ENCODE data around the gene RBP3. TPM values are rescaled to one million over a fixed set of nuclear protein-coding genes. Genes with fewer than 3 reads are reported as not detected.

RBP3 gene
- total RNA-seq, 1 experiment from 2014 or later: not detected

DNA sequence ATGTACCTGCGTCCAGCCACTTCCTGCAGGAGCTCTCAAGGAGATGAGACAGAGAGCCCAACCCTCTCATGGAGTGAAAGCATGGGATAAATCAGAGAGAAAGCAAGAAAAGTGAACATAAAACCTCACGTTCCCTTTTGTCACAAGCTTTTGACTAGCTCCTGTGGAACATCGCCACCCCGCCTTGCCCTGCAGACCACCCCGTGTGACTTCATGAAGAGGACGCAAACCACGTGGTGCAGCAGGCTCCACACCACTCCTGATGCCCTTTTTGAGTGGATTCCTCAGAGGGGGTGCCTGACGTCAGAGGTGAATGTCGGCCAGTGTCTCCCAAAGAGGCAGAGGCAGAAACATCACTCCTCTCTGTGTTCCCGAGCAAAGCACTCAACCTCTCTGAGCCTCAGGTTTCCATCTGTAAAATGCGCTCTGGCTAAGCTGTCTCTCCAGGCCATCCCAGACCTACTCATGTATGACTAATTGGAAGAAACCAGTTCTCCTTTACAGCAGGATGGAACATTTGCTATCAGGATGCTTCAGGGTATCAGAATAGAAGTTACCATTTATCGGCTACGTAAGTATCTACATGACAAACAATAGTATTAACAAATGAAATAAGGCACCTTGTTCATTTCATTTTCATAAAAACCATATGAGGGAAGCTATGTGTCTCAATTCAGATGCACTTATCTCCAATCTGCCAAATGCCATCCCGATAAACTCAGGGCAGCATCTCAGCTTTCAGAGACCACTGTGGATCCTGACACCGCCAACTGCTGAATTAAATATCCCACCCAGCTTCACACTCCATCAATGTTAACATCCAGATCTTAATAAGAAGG lies 30.7 kb downstream of the RBP3 start:
- no TSS peak for BruUV-seq (replicated peaks)
- no peak for ATAC-seq
- H2AFZ ChIP-seq (ENCODE audit: low read depth, low read length, poor library complexity, severe bottlenecking): no peak overlapping the region
- intact Hi-C loops (cut with micrococcal nuclease): no loop called here
- H3K9me3 ChIP-seq (ENCODE audit: control insufficient read depth in 1 of 2, insufficient read depth in 1 of 2, low read depth in 1 of 2, low read length in 2 of 2): no peaks in the 10 kb centered on the region
- no peaks in the 10 kb centered on the region for H3K79me2 ChIP-seq (ENCODE audit: insufficient read depth, low read length)
- RAD21 ChIA-PET (ENCODE audit: low non-redundant PET in 1 of 2, low total read pairs in 2 of 2, uncharacterized antibody in 2 of 2, unreplicated experiment in 2 of 2): no interaction called here
- H3K9me2 ChIP-seq (ENCODE audit: insufficient read depth): no peaks in the 10 kb centered on the region
- POLR2A ChIA-PET: no interaction called here
- H3K27me3 ChIP-seq (ENCODE audit: insufficient read depth, low read length): no peaks in the 10 kb centered on the region
- H3K36me3 ChIP-seq (ENCODE audit: control insufficient read depth in 1 of 2, insufficient read depth in 2 of 2, low read length in 2 of 2): no peaks in the 10 kb centered on the region
- no peaks in the 10 kb centered on the region for H4K20me1 ChIP-seq (ENCODE audit: insufficient read depth)
- TF ChIP-seq SP1 (IDR thresholded peaks at IDR 0.05; ENCODE audit: low read depth) (no peak), POLR2A (IDR thresholded peaks at IDR 0.05; ENCODE audit: borderline replicate concordance, extremely low read depth, insufficient read depth, insufficient read length) (no peak), ELF1 (IDR thresholded peaks at IDR 0.05; ENCODE audit: borderline replicate concordance, low read depth) (no peak), JUND (IDR thresholded peaks at IDR 0.05) (no peak), TCF7L2 (IDR thresholded peaks at IDR 0.05; ENCODE audit: borderline replicate concordance, extremely low read depth, insufficient read depth, insufficient read length) (no peak), SIN3A (IDR thresholded peaks at IDR 0.05; ENCODE audit: low read depth) (no peak), POLR2AphosphoS5 (IDR thresholded peaks at IDR 0.05; ENCODE audit: low read depth, low read length) (no peak), ZNF274 (IDR thresholded peaks at IDR 0.05; ENCODE audit: low read depth, low read length) (no peak), EGR1 (IDR thresholded peaks at IDR 0.05; ENCODE audit: low read depth) (no peak), RAD21 (IDR thresholded peaks at IDR 0.05; ENCODE audit: low read depth) (no peak), CEBPB (IDR thresholded peaks at IDR 0.05; ENCODE audit: low read depth) (no peak)
- TF ChIP-seq, protein P1, sequence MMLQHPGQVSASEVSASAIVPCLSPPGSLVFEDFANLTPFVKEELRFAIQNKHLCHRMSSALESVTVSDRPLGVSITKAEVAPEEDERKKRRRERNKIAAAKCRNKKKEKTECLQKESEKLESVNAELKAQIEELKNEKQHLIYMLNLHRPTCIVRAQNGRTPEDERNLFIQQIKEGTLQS (IDR thresholded peaks at IDR 0.05): no peak
- TF ChIP-seq, protein P2, sequence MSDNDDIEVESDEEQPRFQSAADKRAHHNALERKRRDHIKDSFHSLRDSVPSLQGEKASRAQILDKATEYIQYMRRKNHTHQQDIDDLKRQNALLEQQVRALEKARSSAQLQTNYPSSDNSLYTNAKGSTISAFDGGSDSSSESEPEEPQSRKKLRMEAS (IDR thresholded peaks at IDR 0.05): no peak
- H3K4me3 ChIP-seq (replicated peaks in 1 of 2; ENCODE audit: low read depth in 1 of 2, low read length in 2 of 2): no peak overlapping the region
- DNase-seq (ENCODE audit: low read depth, low spot score): no peak
- CTCF ChIA-PET: no interaction called here
- no peak overlapping the region for H3K9ac ChIP-seq (ENCODE audit: low read length)
- peaks cover 9 to 15% of the 10 kb centered on the region in 2 experiments for H3K4me1 ChIP-seq (ENCODE audit: control insufficient read depth in 1 of 2, insufficient read depth in 2 of 2, low read length in 2 of 2)
- H3K27ac ChIP-seq (ENCODE audit: low read depth, low read length): no peak overlapping the region
- no peak overlapping the region for H3K4me2 ChIP-seq (ENCODE audit: low read length)
